HCT116 (cell line): ENCODE results near the gene CALHM2.

Experiments used
- FOSL1 ChIP-seq: IDR thresholded peaks from 2 replicates; pipeline ENCODE4 v1.6.1; 2012; ENCODE audit warnings: low read depth
- POLR2AphosphoS5 ChIP-seq: IDR thresholded peaks from 2 replicates; pipeline ENCODE4 v1.6.1; 2011; ENCODE audit warnings: mild to moderate bottlenecking, low read depth, low read length, moderate library complexity

- TF ChIP-seq POLR2AphosphoS5 (no peak), FOSL1 (no peak)
Observed at GRCh38 chr10:103475437-103475836, 23.3 kb upstream of the CALHM2 start.
